HepG2 (cell line): ENCODE data around the gene ST3GAL2. TPM values are rescaled to one million over a fixed set of nuclear protein-coding genes. Genes with fewer than 3 reads are reported as not detected.

ENCODE experiments used
- FOXP1 ChIP-seq, 2 experiments: fragments of 450-650 bp in 1 of 2; IDR thresholded peaks; 2 replicates each; pipeline ENCODE4 v1.6.1; 2017 to 2018; ENCODE audit warnings: antibody characterized with exemption in 1 of 2
- FOXP4 ChIP-seq: sonication (generic); formaldehyde crosslinking; IDR thresholded peaks from 2 replicates; pipeline ENCODE4 v1.4.0; 2020; ENCODE audit warnings: missing genetic modification reagents
- GFI1 ChIP-seq: sonication (generic); formaldehyde crosslinking; IDR thresholded peaks from 2 replicates; pipeline ENCODE4 v1.5.0; 2020; ENCODE audit warnings: missing genetic modification reagents, mild to moderate bottlenecking, borderline replicate concordance
- HBP1 ChIP-seq: IDR thresholded peaks from 2 replicates; pipeline ENCODE4 v1.6.1; 2016; ENCODE audit warnings: low read depth, control low read depth
- KAT7 ChIP-seq: IDR thresholded peaks from 2 replicates; pipeline ENCODE4 v1.6.1; 2018; ENCODE audit warnings: borderline replicate concordance, missing compliant biosample characterization
- MAF1 ChIP-seq: sonication (generic); formaldehyde crosslinking; IDR thresholded peaks from 2 replicates; pipeline ENCODE4 v1.5.0; 2020; ENCODE audit warnings: missing genetic modification reagents, borderline replicate concordance
- NR2F2 ChIP-seq: IDR thresholded peaks from 2 replicates; pipeline ENCODE4 v1.6.1; 2012; ENCODE audit warnings: low read depth, inconsistent platforms, borderline replicate concordance
- RXRA ChIP-seq: sonication (generic); formaldehyde crosslinking; IDR thresholded peaks from 2 replicates; pipeline ENCODE4 v1.5.1; 2020; ENCODE audit warnings: missing genetic modification reagents
- TEAD2 ChIP-seq: sonication (generic); formaldehyde crosslinking; IDR thresholded peaks from 2 replicates; pipeline ENCODE4 v1.9.0; 2021; ENCODE audit warnings: missing genetic modification reagents
- ZBTB44 ChIP-seq: sonication (generic); formaldehyde crosslinking; IDR thresholded peaks from 2 replicates; pipeline ENCODE4 v1.4.0; 2020; ENCODE audit warnings: missing genetic modification reagents
- ZHX1 ChIP-seq: sonication (generic); formaldehyde crosslinking; IDR thresholded peaks from 2 replicates; pipeline ENCODE4 v1.8.1; 2022; ENCODE audit warnings: low read depth, mild to moderate bottlenecking, missing genetic modification reagents
- ZNF10 ChIP-seq: sonication (generic); formaldehyde crosslinking; IDR thresholded peaks from 2 replicates; pipeline ENCODE4 v1.4.0; 2020; ENCODE audit warnings: mild to moderate bottlenecking, low read depth, missing genetic modification reagents, borderline replicate concordance
- ZNF33A ChIP-seq: sonication (generic); formaldehyde crosslinking; IDR thresholded peaks from 2 replicates; pipeline ENCODE4 v1.5.1; 2020; ENCODE audit warnings: missing genetic modification reagents, mild to moderate bottlenecking, moderate library complexity, borderline replicate concordance
- ZNF362 ChIP-seq: sonication (generic); formaldehyde crosslinking; IDR thresholded peaks from 2 replicates; pipeline ENCODE4 v1.4.0; 2020; ENCODE audit warnings: missing genetic modification reagents, mild to moderate bottlenecking, borderline replicate concordance
- ZNF570 ChIP-seq: sonication (generic); formaldehyde crosslinking; IDR thresholded peaks from 2 replicates; pipeline ENCODE4 v1.4.0; 2020; ENCODE audit warnings: mild to moderate bottlenecking, missing genetic modification reagents, borderline replicate concordance
- ZNF746 ChIP-seq: sonication (generic); formaldehyde crosslinking; IDR thresholded peaks from 2 replicates; pipeline ENCODE4 v1.8.0; 2022; ENCODE audit warnings: mild to moderate bottlenecking, missing genetic modification reagents
- ZSCAN25 ChIP-seq: sonication (generic); formaldehyde crosslinking; IDR thresholded peaks from 2 replicates; pipeline ENCODE4 v1.8.0; 2022; ENCODE audit warnings: mild to moderate bottlenecking, missing genetic modification reagents
- polyA plus RNA-seq, 8 experiments: library from polyadenylated mRNA; depleted of rRNA in 3 of 8; stranded (reverse) in 7 of 8; unstranded in 1 of 8; fragments of >200 nt; fragmentation: Illumina TruSeq in 4 of 8; extraction: Trizol in 4 of 8; gene quantifications; 2 replicates each; pipeline versions ENCODE4 v1.2.1 to v1.2.3, GENCODE V29; 2011 to 2016; ENCODE audit warnings: low read depth in 4 of 8, missing spikeins in 1 of 8, mixed read lengths in 1 of 8; ENCODE audit not compliant: insufficient read depth in 1 of 8
- total RNA-seq, 5 experiments: library from RNA; depleted of rRNA; stranded (reverse); fragments of >200 nt; fragmentation: Illumina TruSeq; extraction: Trizol; gene quantifications; 2 replicates each; pipeline ENCODE4 v1.2.3, GENCODE V29; 2016; ENCODE audit warnings: low read depth in 1 of 5

The ST3GAL2 gene
- total and polyA plus RNA-seq, 2 of the 13 experiments (the other 11 are each of a cell fraction or from before 2014, with no cell fraction given), result 16.3 to 24.9 TPM

GRCh38 chr16:70438969-70439862 lies at the start of gene ST3GAL2 (continued):
- peak; percentile 38; the same call in 1 of the 2 replicates for TF ChIP-seq ZHX1 (CRISPR knock-in tag)
- no peak for TF ChIP-seq MAF1
- peak; percentile 95 for TF ChIP-seq ZNF746
- TF ChIP-seq NR2F2, result peak; percentile 30; the same call in 1 of the 2 replicates
- TF ChIP-seq ZNF33A, result no peak
- no peak; the same call in 1 of the 2 replicates for TF ChIP-seq KAT7 (CRISPR knock-in tag)
- TF ChIP-seq TEAD2 (CRISPR knock-in tag), result no peak
- peak; percentile 73 for TF ChIP-seq ZSCAN25 (CRISPR knock-in tag)
- no peak for TF ChIP-seq ZNF10
- no peak for TF ChIP-seq FOXP1 (IDR thresholded peaks at IDR 0.05)
- no peak; the same call in 1 of the 2 replicates for TF ChIP-seq FOXP1 (CRISPR knock-in tag; IDR thresholded peaks at IDR 0.05)
- TF ChIP-seq ZNF570 (CRISPR knock-in tag), result no peak
- TF ChIP-seq RXRA (CRISPR knock-in tag), result peak; percentile 40; the same call in 1 of the 2 replicates
- peak; percentile 76; the same call in 1 of the 2 replicates for TF ChIP-seq HBP1 (CRISPR knock-in tag)
- no peak; the same call in 1 of the 2 replicates for TF ChIP-seq ZBTB44
- no peak; the same call in 1 of the 2 replicates for TF ChIP-seq FOXP4 (CRISPR knock-in tag)
- TF ChIP-seq ZNF362 (CRISPR knock-in tag), result peak; percentile 74; the same call in 1 of the 2 replicates
- TF ChIP-seq GFI1 (CRISPR knock-in tag), result 0 out of 2 replicates have a peak, but pooled peaks have one; percentile 31
